Stomach smooth muscle (tissue), 2 donors: Measurements from ENCODE around the gene COL5A3.

ENCODE experiments used
- H3K27ac ChIP-seq: one replicate; pipeline ENCODE4 v1.7.0; 2013; ENCODE audit warnings: mild to moderate bottlenecking, low read length, inconsistent platforms
- H3K27me3 ChIP-seq, 2 donors: one replicate each; pipeline ENCODE4 v1.7.0; 2013; ENCODE audit warnings: low read length in 2 of 2; ENCODE audit not compliant: insufficient read depth in 2 of 2, control insufficient read depth in 1 of 2
- H3K36me3 ChIP-seq, 2 donors: one replicate each; pipeline ENCODE4 v1.7.0; 2013; ENCODE audit warnings: low read length in 2 of 2; ENCODE audit not compliant: control insufficient read depth in 2 of 2, insufficient read depth in 2 of 2
- H3K4me1 ChIP-seq: one replicate; pipeline ENCODE4 v1.7.0; 2013; ENCODE audit warnings: low read length; ENCODE audit not compliant: control insufficient read depth, insufficient read depth
- H3K4me3 ChIP-seq, 2 donors: one replicate each; pipeline ENCODE4 v1.7.0; 2013; ENCODE audit warnings: low read length in 2 of 2
- H3K9ac ChIP-seq, 2 donors: one replicate each; pipeline ENCODE4 v1.7.0; 2013; ENCODE audit warnings: low read length in 2 of 2, mild to moderate bottlenecking in 1 of 2
- H3K9me3 ChIP-seq, 2 donors: one replicate each; pipeline ENCODE4 v1.7.0; 2013; ENCODE audit warnings: low read length in 2 of 2; ENCODE audit not compliant: control insufficient read depth in 2 of 2
- donor health status: healthy.
- donor health status: Pancreatic carcinoma.

Gene COL5A3

GRCh38 chr19:10013316-10013715 lies 3.0 kb upstream of the COL5A3 start, which contains the start of gene RDH8:
Gene RDH8, plus strand, starts transcription at chr19:10013483. Its CDS starts 15 bp downstream, at chr19:10013498.
- Histone ChIP-seq H3K36me3 (no peaks in the 10 kb centered on the region), H3K9ac (no peak within 1 kb of the TSS), H3K27ac (no peak within 1 kb of the TSS), H3K27me3 (peaks cover 29 to 30% of the 10 kb centered on the region in 2 donors), H3K4me3 (no peak within 1 kb of the TSS), H3K9me3 (no peaks in the 10 kb centered on the region), H3K4me1 (peaks cover 4% of the 10 kb centered on the region)

DNA sequence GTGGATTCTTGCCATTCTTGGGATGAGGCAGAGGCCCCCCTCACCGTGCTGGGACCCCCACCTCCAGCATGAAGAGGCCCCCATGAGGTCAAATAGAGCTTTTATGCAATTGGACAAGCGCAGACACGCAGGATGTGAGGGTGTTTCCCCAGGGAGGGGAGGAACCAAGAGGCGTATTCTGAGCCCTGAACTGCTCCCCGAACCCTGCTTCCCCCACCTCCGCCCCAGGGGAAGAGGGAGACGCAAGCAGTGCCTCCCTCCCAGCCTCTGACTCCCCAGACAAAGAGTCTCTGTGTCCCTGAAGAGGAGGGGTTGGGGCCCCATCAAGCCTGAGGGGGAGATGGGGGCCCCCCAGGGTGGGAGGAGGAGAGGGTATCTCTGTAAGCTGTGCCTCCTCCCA lies 1.7 kb upstream of the COL5A3 start:
- H3K9me3 ChIP-seq = no peaks in the 10 kb centered on the region
- no peaks in the 10 kb centered on the region for H3K36me3 ChIP-seq
- no peak overlapping the region for H3K9ac ChIP-seq
- H3K27ac ChIP-seq = no peak overlapping the region
- H3K27me3 ChIP-seq = peaks cover 33 to 35% of the 10 kb centered on the region in 2 donors
- no peak overlapping the region for H3K4me3 ChIP-seq
- H3K4me1 ChIP-seq = peaks cover 4% of the 10 kb centered on the region

GRCh38 chr19:10010939-10011338 lies 635 bp upstream of the COL5A3 start:
- H3K27ac ChIP-seq = no peak overlapping the region
- peaks cover 5% of the 10 kb centered on the region for H3K4me1 ChIP-seq
- H3K36me3 ChIP-seq = no peaks in the 10 kb centered on the region
- H3K4me3 ChIP-seq = no peak overlapping the region
- H3K27me3 ChIP-seq = peaks cover 32 to 33% of the 10 kb centered on the region in 2 donors
- H3K9ac ChIP-seq = no peak overlapping the region
- H3K9me3 ChIP-seq = no peaks in the 10 kb centered on the region

- no peaks in the 10 kb centered on the region for H3K36me3 ChIP-seq
- peak overlapping the region; percentile 72 to 77 for H3K4me3 ChIP-seq
- H3K4me1 ChIP-seq = peaks cover 9% of the 10 kb centered on the region
- no peak overlapping the region for H3K27ac ChIP-seq
- peak overlapping the region in 1 of 2 donors; percentile 15 for H3K9ac ChIP-seq
- no peaks in the 10 kb centered on the region for H3K9me3 ChIP-seq
- peaks cover 32 to 33% of the 10 kb centered on the region in 2 donors for H3K27me3 ChIP-seq
These were observed 535 bp downstream of the COL5A3 start for GRCh38 chr19:10009714-10010224.

DNA sequence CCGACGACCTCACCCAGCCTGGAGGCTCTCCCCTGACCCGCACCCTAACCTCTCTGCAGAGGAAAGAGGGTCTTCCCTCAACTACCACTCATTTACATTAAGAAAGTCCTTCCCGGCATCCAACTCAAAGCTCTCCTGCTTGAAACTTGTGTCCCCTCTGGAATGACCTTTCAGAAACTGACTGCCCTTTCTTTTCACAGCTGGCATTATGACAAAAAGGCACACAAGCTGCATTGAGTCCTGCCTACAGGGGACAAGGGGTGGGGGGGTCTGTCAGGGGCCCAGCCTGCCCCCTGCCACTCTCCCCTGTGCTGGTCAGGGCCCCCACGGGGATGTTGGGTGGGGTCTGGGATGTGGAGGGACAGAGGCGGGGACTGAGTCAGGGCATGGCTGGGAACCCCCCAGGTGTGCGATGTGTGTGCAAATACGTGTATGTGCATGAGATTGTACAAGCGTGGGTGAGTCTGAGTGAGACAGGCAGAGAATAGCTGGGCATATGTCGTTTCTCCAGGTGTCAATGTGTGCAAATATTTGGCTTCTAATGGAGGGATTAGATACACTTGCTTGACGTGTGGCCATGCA lies 2.0 kb downstream of the COL5A3 start:
- peaks cover 9% of the 10 kb centered on the region for H3K4me1 ChIP-seq
- no peaks in the 10 kb centered on the region for H3K9me3 ChIP-seq
- peak overlapping the region; percentile 19 to 29 for H3K4me3 ChIP-seq
- peaks cover 32 to 33% of the 10 kb centered on the region in 2 donors for H3K27me3 ChIP-seq
- H3K27ac ChIP-seq = no peak overlapping the region
- no peak overlapping the region for H3K9ac ChIP-seq
- peaks cover 0 to under 1% of the 10 kb centered on the region in 2 donors for H3K36me3 ChIP-seq

- peak overlapping the region; percentile 41 for H3K27ac ChIP-seq
- no peaks in the 10 kb centered on the region for H3K9me3 ChIP-seq
- peaks cover 9% of the 10 kb centered on the region for H3K4me1 ChIP-seq
- H3K27me3 ChIP-seq = peaks cover 32 to 35% of the 10 kb centered on the region in 2 donors
- H3K9ac ChIP-seq = no peak overlapping the region
- H3K36me3 ChIP-seq = peaks cover 0 to 2% of the 10 kb centered on the region in 2 donors
- H3K4me3 ChIP-seq = peak overlapping the region; percentile 19 to 29
These were observed 2.7 kb downstream of the COL5A3 start for GRCh38 chr19:10007371-10008183.

DNA sequence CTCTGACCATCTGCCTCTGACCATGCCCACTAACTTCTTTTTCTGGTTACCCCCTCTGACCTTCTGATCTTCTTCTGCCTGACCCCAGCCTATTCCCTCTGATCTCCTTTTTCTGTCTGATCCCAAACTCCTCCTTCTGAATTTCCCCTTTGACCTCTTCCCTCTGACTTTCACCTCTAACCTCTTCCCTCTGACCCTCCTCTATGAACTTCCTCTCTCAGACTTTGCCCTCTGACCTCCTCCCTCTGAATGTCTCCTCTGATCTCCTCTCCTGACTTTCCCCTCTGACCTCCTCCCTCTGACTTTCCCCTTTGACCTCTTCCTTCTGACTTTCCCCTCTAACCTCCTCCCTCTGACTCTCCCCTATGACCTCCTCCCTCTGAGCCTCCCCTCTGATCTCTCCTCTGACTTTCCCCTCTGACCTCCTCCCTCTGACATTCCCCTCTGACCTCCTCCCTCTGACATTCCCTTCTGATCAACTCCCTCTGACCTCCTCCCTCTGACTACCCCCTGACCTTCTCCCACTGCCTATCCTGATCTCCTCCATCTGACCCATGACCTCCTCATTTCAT lies 3.5 kb downstream of the COL5A3 start:
- Histone ChIP-seq H3K36me3 (peaks cover 0 to 2% of the 10 kb centered on the region in 2 donors), H3K27ac (peak overlapping the region; percentile 41), H3K9ac (no peak overlapping the region), H3K27me3 (peaks cover 30 to 38% of the 10 kb centered on the region in 2 donors), H3K4me3 (no peak overlapping the region), H3K9me3 (no peaks in the 10 kb centered on the region), H3K4me1 (peaks cover 14% of the 10 kb centered on the region)

- Histone ChIP-seq H3K9me3 (no peaks in the 10 kb centered on the region), H3K9ac (no peak overlapping the region), H3K27me3 (peaks cover 25 to 36% of the 10 kb centered on the region in 2 donors), H3K36me3 (peaks cover 0 to 2% of the 10 kb centered on the region in 2 donors), H3K4me1 (peaks cover 14% of the 10 kb centered on the region), H3K27ac (no peak overlapping the region), H3K4me3 (peak overlapping the region in 1 of 2 donors; percentile 15)
These were observed 4.0 kb downstream of the COL5A3 start for GRCh38 chr19:10006335-10006708.

DNA sequence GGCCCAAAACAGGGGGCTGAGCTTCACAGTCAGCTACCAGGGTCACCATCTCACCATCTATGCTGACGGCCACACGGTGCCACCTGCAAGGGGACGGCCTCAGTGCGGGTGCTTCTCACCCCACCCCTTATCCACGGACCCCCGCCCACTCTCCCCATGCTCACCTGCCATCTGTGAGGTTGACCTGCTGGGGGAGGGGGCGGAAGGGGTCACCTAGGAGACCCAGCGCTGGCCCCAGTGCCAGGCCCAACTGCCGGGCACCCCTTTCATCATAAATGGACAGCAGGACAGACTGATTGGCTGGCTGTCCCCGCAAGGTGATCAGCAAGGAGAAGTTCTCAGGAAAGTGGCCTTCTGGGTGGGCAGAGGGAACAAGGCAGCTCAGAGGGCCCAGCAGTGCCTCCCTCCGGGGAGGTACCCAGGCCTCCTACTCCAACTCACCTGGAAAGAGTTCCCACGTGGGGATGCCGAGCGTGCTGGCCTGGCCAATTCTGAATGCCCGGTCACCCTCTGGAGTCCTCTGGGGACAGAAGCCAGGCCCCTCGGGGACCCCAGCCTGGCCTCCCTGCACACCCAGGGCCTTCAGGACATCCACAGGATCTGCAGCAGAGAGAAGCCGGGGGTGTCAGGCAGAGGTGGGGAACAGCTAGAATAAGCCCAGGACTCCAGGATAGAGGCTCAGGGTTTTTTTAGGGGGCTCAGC lies 4.5 kb downstream of the COL5A3 start:
- H3K9me3 ChIP-seq = no peaks in the 10 kb centered on the region
- peak overlapping the region in 1 of 2 donors; percentile 15 for H3K4me3 ChIP-seq
- H3K27ac ChIP-seq = no peak overlapping the region
- H3K36me3 ChIP-seq = peaks cover 0 to 2% of the 10 kb centered on the region in 2 donors
- peaks cover 20 to 31% of the 10 kb centered on the region in 2 donors for H3K27me3 ChIP-seq
- peak overlapping the region in 1 of 2 donors; percentile 6 for H3K9ac ChIP-seq
- H3K4me1 ChIP-seq = peaks cover 14% of the 10 kb centered on the region

DNA sequence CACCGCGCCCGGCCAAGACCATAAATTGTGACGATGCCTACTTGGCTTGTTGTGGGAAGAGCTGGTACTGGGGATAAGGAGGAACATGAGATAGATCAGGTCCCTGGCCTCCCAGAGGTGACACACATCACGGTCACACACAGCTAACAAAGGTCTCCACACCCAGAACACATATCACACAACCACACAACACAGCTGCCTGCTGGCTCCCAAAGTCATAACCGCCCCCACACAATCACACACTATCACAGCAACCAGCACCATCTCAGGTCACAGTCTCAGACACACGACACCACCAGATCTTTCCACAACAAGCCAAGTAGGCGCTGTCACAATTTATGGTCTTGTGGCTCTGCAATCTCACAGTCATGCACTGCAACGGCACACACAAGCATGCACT lies 5.7 kb downstream of the COL5A3 start:
- H3K4me3 ChIP-seq = no peak overlapping the region
- no peak overlapping the region for H3K27ac ChIP-seq
- H3K9me3 ChIP-seq = no peaks in the 10 kb centered on the region
- H3K4me1 ChIP-seq = peaks cover 14% of the 10 kb centered on the region
- peaks cover 11 to 27% of the 10 kb centered on the region in 2 donors for H3K27me3 ChIP-seq
- no peak overlapping the region for H3K9ac ChIP-seq
- peaks cover 0 to 2% of the 10 kb centered on the region in 2 donors for H3K36me3 ChIP-seq
